ENCODE data around the gene PTPN4.
"Not testable (repeated sequence)": the region's sequence is repeated elsewhere in the genome, so short reads cannot be mapped to it uniquely, and the experiment has no call there.

PTPN4 gene

DNA sequence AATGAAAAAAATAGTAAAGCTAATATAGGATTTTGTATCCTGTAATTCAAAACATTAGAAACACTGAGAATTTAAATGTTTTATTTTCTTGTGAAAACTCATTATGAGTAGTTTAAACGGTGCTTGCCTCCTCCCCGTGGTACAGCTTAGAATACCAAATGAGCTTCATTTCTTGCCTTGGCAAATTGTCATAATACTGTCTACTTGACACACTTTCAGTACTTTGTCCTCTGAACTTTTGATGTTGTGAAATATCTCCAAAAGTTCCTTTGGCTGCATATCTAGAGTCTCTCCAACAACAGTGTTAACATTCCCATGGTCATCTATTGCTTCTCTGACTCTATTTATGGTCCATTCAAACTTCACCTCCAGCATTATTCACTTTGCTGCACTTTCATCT is 191.2 kb downstream of the PTPN4 start:
- DNase-seq, result no peak

DNA sequence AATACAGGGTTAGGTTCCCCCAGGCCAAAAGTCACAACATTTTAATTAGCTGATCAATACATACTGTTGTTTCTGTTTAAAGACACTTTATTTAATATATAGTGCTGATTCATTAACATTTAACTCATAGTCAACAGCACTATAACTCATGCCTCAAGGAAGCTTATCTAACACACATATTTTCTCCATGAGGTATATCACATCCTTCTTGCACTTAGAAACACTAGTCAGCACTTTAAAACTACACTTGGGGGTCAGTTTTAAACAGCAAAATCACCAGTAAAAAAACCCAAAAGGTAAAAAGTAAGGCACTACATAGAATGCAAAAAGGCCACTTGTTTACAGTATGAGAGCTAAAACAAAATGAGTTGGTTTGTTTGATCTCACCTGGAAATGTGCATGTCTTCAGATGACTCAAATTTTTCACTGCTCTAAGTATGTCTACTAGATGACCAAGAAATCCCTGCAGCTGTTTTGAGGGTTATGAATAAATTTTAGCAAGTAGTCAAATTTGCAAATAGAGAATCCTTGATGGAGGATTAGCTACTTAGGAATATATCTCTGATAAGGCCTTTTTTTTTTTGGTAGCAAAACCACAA is 199.0 kb downstream of the PTPN4 start:
- no peak for DNase-seq

GRCh38 chr2:119960821-119961220 is 201.1 kb downstream of the PTPN4 start:
- DNase-seq, result no peak

DNA sequence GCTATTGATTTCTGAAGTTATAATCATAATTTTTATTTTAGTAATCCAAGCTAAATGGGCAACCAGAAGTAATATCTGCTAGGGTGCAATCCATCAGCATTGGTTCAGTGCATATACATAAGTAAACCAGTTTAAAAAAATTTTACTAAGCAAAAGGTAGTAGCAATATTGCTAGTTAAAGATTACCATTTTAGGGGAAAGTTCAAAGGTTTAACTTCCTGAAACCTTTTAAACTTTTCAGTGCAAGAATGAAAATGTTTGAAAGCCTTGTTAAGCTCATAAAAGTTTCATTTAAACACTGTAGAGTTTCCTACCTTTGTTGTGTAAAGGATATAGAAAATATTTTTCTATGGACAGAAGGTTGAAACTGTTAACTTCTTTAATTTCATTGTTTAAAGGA is 222.2 kb downstream of the PTPN4 start:
- no peak for DNase-seq

GRCh38 chr2:119982506-119982905 is 222.8 kb downstream of the PTPN4 start:
- DNase-seq, result no peak

DNA sequence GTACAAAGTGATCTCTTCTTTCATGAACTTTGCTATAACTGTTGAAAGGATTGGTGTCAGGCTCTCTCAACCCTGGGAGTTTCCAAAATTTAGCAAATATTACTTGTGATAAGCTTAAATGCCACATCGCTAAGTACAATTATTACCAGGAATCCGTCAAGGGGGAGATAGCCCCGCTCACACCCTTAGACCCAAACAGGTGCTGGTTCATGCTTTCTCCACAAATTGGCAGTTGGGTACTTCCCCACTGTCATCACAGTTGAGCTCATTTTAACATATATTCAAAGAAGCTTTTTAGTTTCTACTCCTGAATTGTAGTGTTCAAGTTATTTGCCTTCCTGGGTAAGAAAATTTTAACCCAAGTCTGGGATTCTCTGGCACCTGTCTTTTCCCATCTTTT is 223.4 kb downstream of the PTPN4 start:
- DNase-seq, result no peak

DNA sequence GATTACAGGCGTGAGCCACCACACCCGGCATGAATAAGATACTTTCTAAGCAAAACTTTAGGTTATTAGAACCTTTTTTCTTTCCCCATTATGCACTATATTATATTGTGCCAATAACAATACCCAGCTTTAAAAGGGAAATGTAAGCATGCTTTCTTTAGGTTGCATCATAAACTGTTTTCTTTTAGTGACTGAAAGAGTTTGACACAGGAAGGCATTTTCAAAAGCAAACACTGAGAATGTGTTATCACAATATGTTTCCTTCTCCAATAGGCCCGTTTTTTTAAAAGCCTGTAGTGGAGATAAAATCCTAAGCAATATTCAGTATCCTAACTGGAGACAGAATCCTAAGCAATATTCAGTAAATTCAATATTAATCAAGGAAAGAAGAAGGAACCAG is 236.4 kb downstream of the PTPN4 start:
- no peak for DNase-seq

DNA sequence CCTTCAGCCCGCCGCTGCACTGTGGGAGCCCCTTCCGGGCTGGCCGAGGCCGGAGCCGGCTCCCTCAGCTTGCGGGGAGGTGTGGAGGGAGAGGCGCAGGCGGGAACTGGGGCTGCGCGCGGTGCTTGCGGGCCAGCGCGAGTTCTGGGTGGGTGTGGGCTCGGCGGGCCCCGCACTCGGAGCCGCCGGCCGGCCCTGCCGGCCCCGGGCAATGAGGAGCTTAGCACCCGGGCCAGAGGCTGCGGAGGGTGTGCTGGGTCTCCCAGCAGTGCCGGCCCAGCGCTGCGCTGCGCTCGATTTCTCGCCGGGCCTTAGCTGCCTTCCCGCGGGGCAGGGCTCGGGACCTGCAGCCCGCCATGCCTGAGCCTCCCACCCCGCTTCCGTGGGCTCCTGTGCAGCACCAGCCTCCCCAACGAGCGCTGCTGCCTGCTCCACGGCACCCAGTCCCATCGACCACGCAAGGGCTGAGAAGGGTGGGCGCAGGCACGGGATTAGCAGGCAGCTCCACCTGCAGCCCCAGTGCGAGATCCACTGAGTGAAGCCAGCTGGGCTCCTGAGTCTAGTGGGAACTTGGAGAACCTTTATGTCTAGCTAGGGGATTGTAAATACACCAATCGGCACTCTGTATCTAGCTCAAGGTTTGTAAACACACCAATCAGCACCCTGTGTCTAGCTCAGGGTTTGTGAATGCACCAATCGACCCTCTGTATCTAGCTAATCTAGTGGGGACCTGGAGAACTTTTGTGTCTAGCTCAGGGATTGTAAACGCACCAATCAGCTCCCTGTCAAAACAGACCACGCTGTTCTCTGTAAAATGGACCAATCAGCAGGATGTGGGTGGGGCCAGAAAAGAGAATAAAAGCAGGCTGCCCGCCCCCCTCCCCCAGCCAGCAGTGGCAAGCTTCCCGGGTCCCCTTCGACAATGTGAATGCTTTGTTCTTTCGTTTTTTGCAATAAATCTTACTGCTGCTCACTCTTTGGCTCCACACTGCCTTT is 237.5 kb downstream of the PTPN4 start:
- DNase-seq, result not testable (repeated sequence)

DNA sequence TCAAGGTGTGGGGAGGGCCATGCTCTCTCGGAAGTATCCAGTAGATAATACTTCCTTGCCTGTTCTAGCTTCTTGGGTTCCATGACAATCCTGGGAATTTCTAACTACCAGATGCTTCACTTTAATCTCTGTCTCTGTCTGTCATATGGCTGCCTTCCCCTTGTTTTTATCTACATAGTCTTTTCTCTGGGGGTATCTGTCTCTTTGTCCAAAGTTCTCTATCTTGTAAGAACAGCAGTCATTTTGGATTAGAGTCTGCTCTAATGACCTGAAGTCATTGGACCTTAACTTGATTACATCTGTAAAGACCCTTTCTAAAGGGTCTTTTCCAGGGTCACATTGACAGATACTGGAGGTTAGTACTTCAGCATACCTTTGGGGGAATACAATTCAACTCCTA is 241.7 kb downstream of the PTPN4 start:
- DNase-seq, result peak; percentile 59

DNA sequence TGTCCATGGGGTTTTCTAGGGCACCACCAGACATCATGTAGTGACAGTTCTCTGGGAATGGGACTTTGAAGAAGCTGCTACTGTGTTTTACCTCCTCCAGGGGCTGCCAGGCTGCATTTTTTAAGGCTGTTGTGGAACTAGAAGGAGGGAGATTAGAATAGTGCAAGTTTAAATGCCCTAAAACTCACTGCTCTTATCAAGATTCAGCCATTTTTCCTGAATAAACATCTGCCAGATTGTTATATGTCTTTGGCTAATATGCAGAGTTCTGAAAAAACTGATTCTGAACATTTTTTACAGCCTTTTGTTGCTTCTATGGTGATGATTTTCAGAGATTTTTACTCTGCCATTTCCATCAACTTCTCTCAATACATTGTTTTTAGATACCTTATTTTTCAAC is 244.5 kb downstream of the PTPN4 start:
- DNase-seq, result no peak

DNA sequence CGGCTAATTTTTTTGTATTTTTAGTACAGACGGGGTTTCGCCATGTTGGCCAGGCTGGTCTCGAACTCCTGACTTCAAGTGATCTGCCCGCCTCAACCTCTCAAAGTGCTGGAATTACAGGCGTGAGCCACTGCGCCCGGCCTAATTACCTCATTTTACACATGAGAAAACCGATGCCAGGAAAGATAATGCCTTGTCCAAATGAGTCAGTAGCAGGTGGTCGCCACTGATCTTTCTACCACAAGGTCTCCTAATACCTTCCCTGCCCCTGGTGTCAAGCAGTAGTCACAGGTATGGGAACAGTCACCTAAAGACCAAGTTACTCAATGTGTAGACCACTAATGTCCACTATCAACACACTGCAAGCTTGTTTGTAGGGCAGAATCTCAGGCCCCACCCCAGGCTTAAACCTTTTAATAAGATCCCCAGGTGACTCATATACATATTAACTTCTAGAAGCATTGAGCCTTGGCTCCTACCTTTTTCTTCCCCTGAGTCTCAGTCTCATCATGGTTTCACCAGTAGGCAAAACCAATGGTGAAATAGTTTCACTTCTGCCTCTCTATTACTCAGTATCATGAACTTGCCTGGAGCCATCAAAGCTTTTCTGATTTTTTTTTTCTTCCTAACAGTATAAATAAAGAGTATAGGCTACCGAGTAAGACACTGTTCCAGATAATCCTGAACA is 246.3 kb downstream of the PTPN4 start:
- no peak for DNase-seq

GRCh38 chr2:120007851-120008250 is 248.1 kb downstream of the PTPN4 start:
- no peak for DNase-seq

GRCh38 chr2:120012363-120012762 is 252.6 kb downstream of the PTPN4 start:
- no peak for DNase-seq

- peak; percentile 98 for DNase-seq
These were observed 253.3 kb downstream of the PTPN4 start, which contains the start of gene EPB41L5 for GRCh38 chr2:120012771-120013596. Gene EPB41L5, plus strand, starts transcription at chr2:120013077. Its CDS starts 6,008 bp downstream, at chr2:120019085.

GRCh38 chr2:120013597-120014223 is 254.0 kb downstream of the PTPN4 start:
- DNase-seq, result no peak

GRCh38 chr2:120014226-120014980 is 254.7 kb downstream of the PTPN4 start:
- peak; percentile 45 for DNase-seq

DNA sequence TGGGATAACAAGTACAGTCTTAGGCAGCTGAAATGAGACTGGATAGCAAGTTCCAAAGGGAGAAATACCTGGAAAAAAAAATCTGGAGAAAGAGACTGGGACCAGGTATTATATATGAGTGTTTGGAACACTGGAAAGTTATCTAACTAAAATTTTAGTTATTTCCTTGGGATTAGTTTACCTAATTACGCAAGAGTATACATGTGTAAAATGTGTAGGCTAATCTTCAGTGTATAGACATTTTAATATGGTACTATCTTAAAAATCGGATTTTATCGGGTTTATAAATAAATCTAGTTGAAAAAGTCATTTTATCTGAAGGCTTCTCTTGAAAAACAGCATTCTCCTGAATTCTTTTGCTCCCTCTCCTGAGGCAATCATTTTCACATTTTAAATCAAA is 257.1 kb downstream of the PTPN4 start:
- no peak for DNase-seq

DNA sequence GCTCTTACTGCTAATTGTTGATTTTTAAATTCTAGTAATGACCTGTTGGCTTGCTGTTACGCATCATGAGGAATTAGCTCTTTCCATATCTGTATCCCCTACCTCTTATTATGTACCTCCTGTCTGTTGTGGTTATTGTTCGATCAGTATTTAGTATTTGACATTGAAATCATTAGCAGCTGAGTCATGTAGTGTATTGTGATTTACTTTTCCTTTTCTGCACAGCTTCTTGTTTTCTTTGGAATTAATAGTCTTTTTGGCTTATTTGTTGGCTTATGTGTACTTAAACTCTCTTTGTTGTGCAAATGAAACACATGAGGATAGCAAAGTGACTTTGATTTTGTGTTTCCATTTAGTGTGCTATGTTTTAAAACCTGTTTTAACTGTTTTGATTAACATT is 257.5 kb downstream of the PTPN4 start:
- no peak for DNase-seq

DNA sequence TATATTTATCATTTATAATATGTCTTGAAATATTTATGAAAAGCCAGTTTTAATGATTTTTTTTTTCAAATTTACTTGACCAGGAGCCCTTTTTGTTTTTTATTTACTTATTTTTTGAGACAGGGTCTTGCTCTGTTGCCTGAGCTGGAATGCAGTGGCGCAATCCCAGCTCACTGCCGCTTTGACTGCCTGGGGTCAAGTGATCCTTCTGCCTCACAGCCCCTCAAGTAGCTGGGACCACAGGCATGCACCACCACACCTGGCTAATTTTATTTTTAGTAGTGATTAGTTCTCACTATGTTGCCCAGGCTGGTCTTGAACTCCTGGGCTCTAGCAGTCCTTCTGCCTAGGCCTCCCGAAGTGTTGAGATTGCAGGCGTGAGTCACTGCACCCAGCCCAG is 258.8 kb downstream of the PTPN4 start:
- DNase-seq, result no peak

DNA sequence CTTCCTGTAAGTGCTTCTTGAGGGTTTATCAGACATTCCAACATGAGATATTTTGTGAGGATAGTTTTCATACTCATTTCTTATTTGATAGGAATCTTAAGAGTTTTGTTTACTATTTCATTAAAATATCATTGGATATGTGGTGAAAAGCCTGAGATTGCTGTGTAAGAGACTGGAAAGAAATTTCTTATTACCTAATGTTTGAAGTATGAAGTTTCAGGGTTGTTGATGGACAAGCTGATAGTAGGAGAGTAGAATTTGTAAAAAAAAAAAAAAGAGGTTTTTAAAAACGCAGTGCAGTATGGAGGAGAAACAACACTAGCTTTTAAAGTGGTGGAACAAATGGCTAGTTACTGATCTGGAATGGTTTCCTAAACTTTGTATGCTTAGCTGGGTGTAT is 260.8 kb downstream of the PTPN4 start:
- DNase-seq, result no peak

DNA sequence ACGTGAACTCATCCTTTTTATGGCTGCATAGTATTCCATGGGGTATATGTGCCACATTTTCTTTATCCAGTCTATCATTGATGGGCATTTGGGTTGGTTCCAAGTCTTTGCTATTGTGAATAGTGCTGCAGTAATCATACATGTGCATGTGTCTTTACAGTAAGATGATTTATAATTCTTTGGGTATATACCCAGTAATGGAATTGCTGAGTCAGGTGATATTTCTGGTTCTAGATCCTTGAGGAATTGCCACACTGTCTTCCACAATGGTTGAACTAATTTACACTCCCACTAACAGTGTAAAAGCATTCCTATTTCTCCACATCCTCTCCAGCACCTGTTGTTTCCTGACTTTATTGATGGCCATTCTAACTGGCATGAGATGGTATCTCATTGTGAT is 262.8 kb downstream of the PTPN4 start:
- not testable (repeated sequence) for DNase-seq
